Lower leg skin (tissue), 4 donors: Measurements from ENCODE around the gene ZYX. TPM values are rescaled to one million over a fixed set of nuclear protein-coding genes. Genes with fewer than 3 reads are reported as not detected.
"Not testable (repeated sequence)": the region's sequence is repeated elsewhere in the genome, so short reads cannot be mapped to it uniquely, and the experiment has no call there.

ENCODE experiments used
- DNase-seq, 2 donors: peaks; one replicate each; pipeline ENCODE4 v3.0.0-alpha.2; 2019; ENCODE audit warnings: low spot score in 2 of 2
- H3K4me3 ChIP-seq: fragments of 200-600 bp; sonication (generic); 2 replicates; pipeline ENCODE4 v1.5.1; 2017; ENCODE audit warnings: mild to moderate bottlenecking, low read depth; ENCODE audit not compliant: poor library complexity, severe bottlenecking
- POLR2A ChIP-seq, 2 donors: fragments of 450-650 bp; IDR thresholded peaks; one replicate each; pipeline ENCODE4 v1.6.1; 2016 to 2017; ENCODE audit warnings: antibody characterized with exemption in 2 of 2, mild to moderate bottlenecking in 1 of 2, moderate library complexity in 1 of 2
- WGBS, 2 donors: methylation state at CpG; one replicate each; pipeline ENCODE4 v1.1.5; 2018; 5-methylcytosine and 5-hydroxymethylcytosine counted together
- intact Hi-C: fragments of 100-400 bp; cut with DNase I; formaldehyde crosslinking; loops from one replicate; pipeline ENCODE4 v1.15.0; 2023; ENCODE audit warnings: low total_unique reads
- total RNA-seq, 4 donors: library from RNA; depleted of rRNA; stranded (reverse); fragments of >200 nt; gene quantifications; one replicate each; pipeline ENCODE4 v1.1.0, GENCODE V29; 2016
- TF ChIP-seq, protein P1 (sequence below), 3 donors: fragments of 450-650 bp; IDR thresholded peaks; one replicate each; pipeline ENCODE4 v1.5.1; 2016; ENCODE audit warnings: antibody characterized with exemption in 3 of 3, mild to moderate bottlenecking in 3 of 3, moderate library complexity in 2 of 3

Gene ZYX
- total RNA-seq, 4 donors from 2014 or later: 45.6 to 91.1 (median 60.9) TPM

DNA sequence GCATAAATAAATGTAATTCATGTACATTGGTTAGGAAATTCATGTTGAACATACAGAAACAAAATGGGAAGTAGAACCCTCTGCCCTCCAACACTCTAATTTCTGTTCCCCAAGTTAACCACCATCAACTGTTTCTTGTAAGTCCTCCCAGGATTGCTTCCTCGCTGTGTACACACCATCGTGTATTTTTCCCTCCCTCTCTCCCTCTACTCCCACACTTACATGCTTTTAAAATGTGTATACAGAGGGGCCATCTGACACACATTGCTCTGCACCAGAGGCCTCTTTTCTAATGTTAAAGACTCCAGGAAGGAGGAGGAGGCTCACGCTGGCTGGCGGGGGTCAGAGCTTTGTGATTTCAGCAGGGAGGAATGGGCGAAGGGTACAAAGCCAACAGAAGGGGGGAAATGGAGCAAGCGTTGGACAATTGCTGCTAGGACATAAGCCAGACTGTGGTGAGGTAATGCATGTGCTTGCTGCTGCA is 29.4 kb downstream of the ZYX start:
- WGBS, 2 donors: 47 to 50% methylated on average over 6 of the region's 6 CpGs
- intact Hi-C loops: no loop called here
- TF ChIP-seq, protein P1, sequence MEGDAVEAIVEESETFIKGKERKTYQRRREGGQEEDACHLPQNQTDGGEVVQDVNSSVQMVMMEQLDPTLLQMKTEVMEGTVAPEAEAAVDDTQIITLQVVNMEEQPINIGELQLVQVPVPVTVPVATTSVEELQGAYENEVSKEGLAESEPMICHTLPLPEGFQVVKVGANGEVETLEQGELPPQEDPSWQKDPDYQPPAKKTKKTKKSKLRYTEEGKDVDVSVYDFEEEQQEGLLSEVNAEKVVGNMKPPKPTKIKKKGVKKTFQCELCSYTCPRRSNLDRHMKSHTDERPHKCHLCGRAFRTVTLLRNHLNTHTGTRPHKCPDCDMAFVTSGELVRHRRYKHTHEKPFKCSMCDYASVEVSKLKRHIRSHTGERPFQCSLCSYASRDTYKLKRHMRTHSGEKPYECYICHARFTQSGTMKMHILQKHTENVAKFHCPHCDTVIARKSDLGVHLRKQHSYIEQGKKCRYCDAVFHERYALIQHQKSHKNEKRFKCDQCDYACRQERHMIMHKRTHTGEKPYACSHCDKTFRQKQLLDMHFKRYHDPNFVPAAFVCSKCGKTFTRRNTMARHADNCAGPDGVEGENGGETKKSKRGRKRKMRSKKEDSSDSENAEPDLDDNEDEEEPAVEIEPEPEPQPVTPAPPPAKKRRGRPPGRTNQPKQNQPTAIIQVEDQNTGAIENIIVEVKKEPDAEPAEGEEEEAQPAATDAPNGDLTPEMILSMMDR (IDR thresholded peaks at IDR 0.05): no peak
- TF ChIP-seq POLR2A (IDR thresholded peaks at IDR 0.05): no peak
- no peak overlapping the region for H3K4me3 ChIP-seq
- peak in 1 of 2 donors; percentile 91 for DNase-seq

DNA sequence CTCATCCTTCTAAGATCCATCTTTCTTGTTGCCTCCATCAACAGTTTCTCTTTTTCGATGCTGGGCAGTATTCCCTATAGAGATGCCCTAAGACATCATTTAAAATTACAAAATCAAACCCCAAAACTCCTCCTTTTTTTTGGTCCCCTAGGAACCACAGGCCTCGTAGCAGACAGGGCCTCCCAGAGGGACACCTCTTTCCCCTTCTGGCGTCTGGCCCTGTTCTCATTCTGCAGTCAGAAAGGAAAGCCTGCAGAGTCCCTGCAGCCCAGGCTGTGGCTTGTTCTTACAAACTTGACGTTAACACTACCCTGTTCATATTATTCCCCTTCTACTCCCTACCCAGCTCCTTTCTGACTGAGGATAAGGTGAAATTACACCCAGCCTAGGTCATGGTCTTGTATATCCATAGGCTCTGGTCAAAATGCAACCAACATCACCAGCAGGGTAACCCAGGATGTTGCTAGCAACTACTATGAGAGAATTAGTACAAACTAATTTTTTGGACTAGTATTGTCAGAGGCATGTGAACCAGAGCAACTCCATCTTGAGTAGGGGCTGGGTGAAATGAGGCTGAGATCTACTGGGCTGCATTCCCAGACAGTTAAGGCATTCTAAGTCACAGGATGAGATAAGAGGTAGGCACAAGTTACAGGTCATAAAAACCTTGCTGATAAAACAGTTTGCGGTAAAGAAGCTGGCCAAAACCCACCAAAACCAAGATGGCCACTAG is 31.0 kb downstream of the ZYX start:
- intact Hi-C loops: no loop called here
- 79 to 81% methylated on average over 5 of the region's 5 CpGs for WGBS, 2 donors
- TF ChIP-seq POLR2A (IDR thresholded peaks at IDR 0.05): no peak
- TF ChIP-seq, protein P1 (IDR thresholded peaks at IDR 0.05): no peak
- no peak overlapping the region for H3K4me3 ChIP-seq
- peak in 1 of 2 donors; percentile 65 for DNase-seq

DNA sequence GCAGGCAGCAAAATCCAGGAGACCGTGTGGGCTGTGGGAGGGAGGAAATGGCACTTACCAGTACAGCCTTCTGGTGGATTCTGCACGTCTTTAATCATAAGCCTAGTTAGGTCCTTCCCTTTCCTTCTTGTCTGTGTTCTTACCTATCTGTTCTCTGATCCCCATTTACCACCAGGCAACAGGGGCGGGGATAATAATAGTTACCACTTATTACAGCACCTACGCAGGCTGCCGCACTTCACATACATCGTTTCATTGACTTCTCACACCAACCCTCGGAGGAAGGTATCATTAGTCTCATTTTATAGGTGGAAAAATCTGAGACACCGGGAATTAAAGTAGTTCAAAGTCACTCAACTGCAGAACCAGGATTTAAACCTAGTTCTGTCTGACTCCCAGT is 32.0 kb downstream of the ZYX start:
- TF ChIP-seq, protein P1 (IDR thresholded peaks at IDR 0.05): no peak
- no peak for TF ChIP-seq POLR2A (IDR thresholded peaks at IDR 0.05)
- 82 to 86% methylated on average over 8 of the region's 8 CpGs for WGBS, 2 donors
- intact Hi-C loops: no loop called here
- peak in 1 of 2 donors; percentile 57 for DNase-seq
- no peak overlapping the region for H3K4me3 ChIP-seq

DNA sequence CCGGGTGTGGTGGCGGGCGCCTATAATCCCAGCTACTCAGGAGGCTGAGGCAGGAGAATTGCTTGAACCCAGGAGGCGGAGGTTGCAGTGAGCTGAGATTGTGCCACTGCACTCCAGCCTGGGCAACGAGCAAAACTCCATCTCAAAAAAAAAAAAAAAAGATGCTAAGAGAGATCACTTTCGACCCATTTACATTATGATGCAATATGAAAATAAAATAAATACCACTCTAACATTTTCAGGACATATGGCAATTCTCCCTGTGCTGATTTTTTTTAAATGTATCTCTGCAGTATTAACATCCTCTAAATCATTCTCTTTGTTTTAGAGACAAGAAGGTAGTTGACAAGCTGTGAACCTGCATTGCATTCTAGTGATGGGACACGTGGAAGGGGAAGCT is 34.1 kb downstream of the ZYX start:
- 81 to 84% methylated on average over 7 of the region's 7 CpGs for WGBS, 2 donors
- H3K4me3 ChIP-seq, intact Hi-C loops, DNase-seq: not testable (repeated sequence)

DNA sequence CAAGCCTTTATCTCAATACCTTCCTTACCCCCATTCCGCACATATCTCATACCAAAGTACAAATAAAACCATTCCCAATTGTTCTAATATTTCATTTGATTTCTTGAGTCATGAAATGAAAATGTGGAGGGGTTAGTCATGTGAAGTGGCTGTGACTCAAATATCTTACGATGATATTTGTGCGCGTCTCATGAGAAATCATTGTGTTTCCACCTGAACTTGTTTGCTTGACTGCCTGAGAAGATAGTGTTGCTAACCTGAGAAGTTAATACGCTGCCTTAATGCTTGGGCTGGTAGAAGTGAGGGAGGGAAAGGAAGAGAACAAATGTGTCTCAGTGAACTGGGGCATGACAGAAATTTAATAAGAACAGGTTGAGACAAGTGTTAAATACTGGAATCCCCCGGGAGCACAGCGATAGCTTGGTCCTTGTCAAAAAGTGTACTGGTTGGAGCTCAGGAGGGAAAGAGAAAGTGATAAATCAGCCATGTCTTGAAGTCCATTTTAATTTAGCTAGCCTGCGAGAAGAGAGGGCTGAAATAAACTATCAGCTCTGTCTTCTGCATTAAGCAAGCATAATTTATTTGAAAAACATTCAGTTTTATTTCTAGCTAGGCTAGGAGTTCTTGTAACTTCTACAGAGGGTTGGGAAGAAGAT is 34.7 kb downstream of the ZYX start:
- intact Hi-C loops: loop anchor here (2.0 kb wide), 1 partner anchor 45 kb away; no protein-coding TSS in a partner anchor
- no peak overlapping the region for H3K4me3 ChIP-seq
- no peak for DNase-seq
- TF ChIP-seq, protein P1 (IDR thresholded peaks at IDR 0.05): no peak
- no peak for TF ChIP-seq POLR2A (IDR thresholded peaks at IDR 0.05)
- 51 to 66% methylated on average over 8 of the region's 8 CpGs for WGBS, 2 donors

DNA sequence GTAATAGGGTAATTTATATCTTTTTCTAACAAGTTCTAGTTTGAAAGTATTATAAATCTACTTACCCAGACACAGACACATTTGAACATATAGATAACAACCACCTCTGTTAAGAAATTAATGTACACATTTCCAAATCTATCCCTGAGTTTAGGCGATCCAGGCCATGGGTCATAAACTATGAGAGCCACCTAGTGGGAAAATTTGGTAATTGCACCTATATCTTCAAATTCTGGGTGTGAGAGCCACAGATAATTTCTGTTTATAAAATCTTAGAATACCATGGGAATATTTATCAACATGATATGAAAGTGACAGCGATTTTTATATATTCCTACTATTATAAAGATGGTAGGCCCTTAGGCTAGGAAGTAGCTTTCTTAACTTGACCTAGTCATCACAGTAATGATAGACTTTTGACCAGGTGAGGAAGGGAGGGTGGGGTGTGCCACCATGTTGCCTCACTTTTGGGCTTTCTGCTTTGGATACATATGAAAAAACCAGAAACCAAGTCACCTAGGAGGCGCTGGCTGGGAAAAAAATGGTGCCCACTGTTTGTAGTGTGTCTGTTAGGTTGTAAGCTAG is 35.5 kb downstream of the ZYX start:
- WGBS, 2 donors: 5 to 10% methylated on average over 3 of the region's 3 CpGs
- DNase-seq: no peak

More for the DNA sequence above, 35.5 kb downstream of the ZYX start:
- intact Hi-C loops: loop anchor here (2.0 kb wide), 1 partner anchor 46 kb away; no protein-coding TSS in a partner anchor
- TF ChIP-seq POLR2A (IDR thresholded peaks at IDR 0.05): no peak
- TF ChIP-seq, protein P1 (IDR thresholded peaks at IDR 0.05): peak in 1 of 3 donors; percentile 27
- no peak overlapping the region for H3K4me3 ChIP-seq
